Mesothelial cell of epicardium (in vitro differentiated cells): ENCODE data around the gene NPC1. TPM values are rescaled to one million over a fixed set of nuclear protein-coding genes. Genes with fewer than 3 reads are reported as not detected.

Source experiments
- DNase-seq, 2 experiments: peaks; one replicate each; pipeline ENCODE4 v3.0.0; 2021; ENCODE audit warnings: low spot score in 2 of 2; ENCODE audit not compliant: unreplicated experiment in 2 of 2
- H3K27ac Mint-ChIP-seq: 2 replicates; pipeline ENCODE4 v1.8.0; 2021; ENCODE audit warnings: mixed read lengths
- H3K27me3 Mint-ChIP-seq: 2 replicates; pipeline ENCODE4 v1.8.0; 2021; ENCODE audit warnings: low read depth, mixed read lengths
- H3K36me3 Mint-ChIP-seq: 2 replicates; pipeline ENCODE4 v1.8.0; 2021; ENCODE audit warnings: mixed read lengths
- H3K4me1 Mint-ChIP-seq: 2 replicates; pipeline ENCODE4 v1.8.0; 2021; ENCODE audit warnings: mixed read lengths
- H3K4me3 Mint-ChIP-seq: 2 replicates; pipeline ENCODE4 v1.8.0; 2021; ENCODE audit warnings: mild to moderate bottlenecking, moderate library complexity, mixed read lengths
- H3K9me3 Mint-ChIP-seq: 2 replicates; pipeline ENCODE4 v1.8.0; 2021; ENCODE audit warnings: mixed read lengths
- CTCF ChIP-seq: fragments of 200-600 bp; sonication (generic); IDR thresholded peaks from one replicate; pipeline ENCODE4 v1.5.0; 2021; ENCODE audit warnings: antibody characterized with exemption; ENCODE audit not compliant: unreplicated experiment
- total RNA-seq: library from RNA; stranded (reverse); gene quantifications from 3 replicates; pipeline ENCODE4 v1.2.1, GENCODE V29; 2021

NPC1 gene
- total RNA-seq, 1 donor from 2014 or later: 39.9 TPM

DNA sequence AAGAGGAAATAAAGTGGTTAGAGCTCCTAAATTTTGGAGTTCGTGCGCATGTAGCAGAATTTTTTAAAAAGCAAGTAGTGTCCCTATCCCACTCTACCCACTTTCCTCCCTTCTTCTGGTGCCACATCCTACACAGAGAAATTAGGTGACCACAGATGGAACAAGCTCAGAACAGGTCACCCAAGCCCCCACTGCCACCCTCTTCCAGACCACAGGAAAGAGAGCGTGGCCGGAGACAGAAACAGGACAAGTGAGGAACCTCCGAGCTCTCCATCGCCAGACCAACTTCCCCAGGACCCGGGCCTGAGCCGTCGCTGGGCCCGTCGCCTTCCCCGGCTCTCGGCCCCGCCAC lies 433 bp downstream of the NPC1 start:
- no peak for DNase-seq
- TF ChIP-seq CTCF: no peak
- H3K27ac Mint-ChIP-seq: peak overlapping the region; percentile 97
- no peaks in the 10 kb centered on the region for H3K9me3 Mint-ChIP-seq
- peaks cover 2% of the 10 kb centered on the region for H3K27me3 Mint-ChIP-seq
- peak overlapping the region; percentile 93 for H3K4me3 Mint-ChIP-seq
- H3K36me3 Mint-ChIP-seq: no peaks in the 10 kb centered on the region
- peaks cover 18% of the 10 kb centered on the region for H3K4me1 Mint-ChIP-seq

GRCh38 chr18:23585007-23585871 lies 1.1 kb downstream of the NPC1 start:
- Mint-ChIP-seq H3K36me3 (no peaks in the 10 kb centered on the region), H3K27ac (peak overlapping the region; percentile 97), H3K27me3 (peaks cover 2% of the 10 kb centered on the region), H3K4me3 (peak overlapping the region; percentile 93), H3K9me3 (no peaks in the 10 kb centered on the region), H3K4me1 (peaks cover 18% of the 10 kb centered on the region)
- DNase-seq: no peak
- no peak for TF ChIP-seq CTCF

DNA sequence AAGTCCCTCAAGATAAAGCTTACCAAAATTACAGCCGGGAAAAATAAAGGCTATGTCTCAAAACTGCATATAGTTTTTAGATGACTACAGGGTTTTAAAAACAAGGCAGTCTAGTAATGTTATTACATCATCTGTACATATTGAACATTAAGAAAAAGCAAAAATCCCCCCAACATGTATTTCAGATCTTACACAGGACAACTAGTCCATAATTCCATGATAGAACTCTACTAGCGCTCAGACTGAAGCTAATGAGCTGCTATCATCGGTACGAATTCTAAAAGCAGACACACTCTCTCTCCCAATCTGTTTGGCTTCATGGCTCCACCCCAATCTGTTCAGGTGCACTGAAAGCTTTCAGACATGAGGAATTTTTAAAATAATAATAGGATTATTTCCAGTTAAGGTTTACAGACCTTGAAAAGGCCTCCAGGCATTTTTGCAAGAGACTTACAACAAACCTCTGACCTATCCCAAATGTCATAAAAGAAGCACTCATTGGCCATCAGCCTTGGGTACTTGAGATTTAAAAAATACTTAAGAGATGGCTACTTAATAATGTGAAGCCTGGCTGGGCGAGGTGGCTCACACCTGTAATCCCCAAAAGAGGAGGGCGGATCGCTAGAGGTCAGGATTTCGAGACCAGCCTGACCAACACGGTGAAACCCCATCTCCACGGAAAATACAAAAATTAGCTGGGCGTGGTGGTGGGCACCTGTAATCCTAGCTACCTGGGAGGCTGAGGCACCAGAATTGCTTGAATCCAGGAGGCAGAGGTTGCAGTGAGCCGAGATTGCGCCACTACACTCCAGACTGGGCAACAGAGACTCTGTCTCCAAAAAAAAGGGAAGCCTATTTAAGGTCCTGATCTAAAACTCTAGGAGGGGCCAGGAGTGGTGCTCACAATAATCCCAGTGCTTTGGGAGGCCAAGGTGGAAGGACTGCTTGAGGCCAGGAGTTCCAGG lies 2.0 kb downstream of the NPC1 start:
- TF ChIP-seq CTCF: no peak
- Mint-ChIP-seq H3K4me1 (peaks cover 19% of the 10 kb centered on the region), H3K36me3 (no peaks in the 10 kb centered on the region), H3K9me3 (no peaks in the 10 kb centered on the region), H3K27ac (peak overlapping the region; percentile 12), H3K4me3 (peak overlapping the region; percentile 16), H3K27me3 (peaks cover 2% of the 10 kb centered on the region)
- DNase-seq: no peak

GRCh38 chr18:23583071-23583865 lies 3.0 kb downstream of the NPC1 start:
- no peaks in the 10 kb centered on the region for H3K9me3 Mint-ChIP-seq
- DNase-seq: no peak

More at GRCh38 chr18:23583071-23583865, 3.0 kb downstream of the NPC1 start:
- Mint-ChIP-seq H3K27ac (no peak overlapping the region), H3K4me1 (peaks cover 21% of the 10 kb centered on the region), H3K36me3 (peaks cover 3% of the 10 kb centered on the region), H3K4me3 (no peak overlapping the region), H3K27me3 (peaks cover under 1% of the 10 kb centered on the region)
- no peak for TF ChIP-seq CTCF
